ENCODE results near the gene TACC2. TPM values are rescaled to one million over a fixed set of nuclear protein-coding genes. Genes with fewer than 3 reads are reported as not detected.

TACC2 gene
- total RNA-seq, 1 donor from 2014 or later: not detected

DNA sequence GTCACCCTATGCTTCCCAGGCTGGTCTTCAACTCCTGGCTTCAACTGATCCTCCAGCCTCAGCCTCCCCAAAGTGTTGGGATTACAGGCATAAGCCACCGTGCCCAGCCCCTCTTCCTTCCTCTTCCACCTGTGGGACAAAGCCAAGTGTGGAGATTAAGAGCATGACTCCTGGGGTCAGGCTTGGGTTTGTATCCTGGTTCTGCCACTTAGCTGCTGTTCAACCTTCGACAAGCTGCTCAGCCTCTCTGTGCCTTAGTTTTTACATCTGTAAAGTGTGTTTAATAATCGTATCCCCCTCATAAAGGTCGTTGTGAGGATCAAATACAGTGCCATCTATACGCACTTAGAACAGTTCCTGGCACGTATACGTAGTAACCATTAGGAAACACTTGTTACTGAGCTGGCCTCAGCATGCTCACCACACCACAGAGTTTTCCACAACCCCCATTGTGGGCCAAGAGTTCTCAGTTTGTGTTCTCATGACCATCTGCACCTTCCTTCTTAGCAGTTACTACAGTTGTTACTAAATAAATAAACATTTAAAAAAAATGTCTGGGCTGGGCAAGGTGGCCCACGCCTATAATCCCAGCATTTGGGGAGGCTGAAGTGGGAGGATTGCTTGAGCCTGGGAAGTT, 141.6 kb downstream of the TACC2 start:
- TF ChIP-seq, protein P1, sequence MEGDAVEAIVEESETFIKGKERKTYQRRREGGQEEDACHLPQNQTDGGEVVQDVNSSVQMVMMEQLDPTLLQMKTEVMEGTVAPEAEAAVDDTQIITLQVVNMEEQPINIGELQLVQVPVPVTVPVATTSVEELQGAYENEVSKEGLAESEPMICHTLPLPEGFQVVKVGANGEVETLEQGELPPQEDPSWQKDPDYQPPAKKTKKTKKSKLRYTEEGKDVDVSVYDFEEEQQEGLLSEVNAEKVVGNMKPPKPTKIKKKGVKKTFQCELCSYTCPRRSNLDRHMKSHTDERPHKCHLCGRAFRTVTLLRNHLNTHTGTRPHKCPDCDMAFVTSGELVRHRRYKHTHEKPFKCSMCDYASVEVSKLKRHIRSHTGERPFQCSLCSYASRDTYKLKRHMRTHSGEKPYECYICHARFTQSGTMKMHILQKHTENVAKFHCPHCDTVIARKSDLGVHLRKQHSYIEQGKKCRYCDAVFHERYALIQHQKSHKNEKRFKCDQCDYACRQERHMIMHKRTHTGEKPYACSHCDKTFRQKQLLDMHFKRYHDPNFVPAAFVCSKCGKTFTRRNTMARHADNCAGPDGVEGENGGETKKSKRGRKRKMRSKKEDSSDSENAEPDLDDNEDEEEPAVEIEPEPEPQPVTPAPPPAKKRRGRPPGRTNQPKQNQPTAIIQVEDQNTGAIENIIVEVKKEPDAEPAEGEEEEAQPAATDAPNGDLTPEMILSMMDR (IDR thresholded peaks at IDR 0.05): no peak
- H3K4me1 Mint-ChIP-seq: peaks cover 8% of the 10 kb centered on the region
- ChIA-PET POLR2A (no interaction called here), CTCF (no interaction called here)
- DNase-seq (no peak), ATAC-seq (ENCODE audit: low read depth) (no peak)
- intact Hi-C loops (cut with micrococcal nuclease): no loop called here
- peaks cover 11% of the 10 kb centered on the region for H3K27me3 Mint-ChIP-seq
- H3K9me3 Mint-ChIP-seq: no peaks in the 10 kb centered on the region
- H3K36me3 Mint-ChIP-seq (ENCODE audit: low read depth): no peaks in the 10 kb centered on the region
- no peak overlapping the region for H3K27ac Mint-ChIP-seq
- H3K4me3 Mint-ChIP-seq: no peak overlapping the region

DNA sequence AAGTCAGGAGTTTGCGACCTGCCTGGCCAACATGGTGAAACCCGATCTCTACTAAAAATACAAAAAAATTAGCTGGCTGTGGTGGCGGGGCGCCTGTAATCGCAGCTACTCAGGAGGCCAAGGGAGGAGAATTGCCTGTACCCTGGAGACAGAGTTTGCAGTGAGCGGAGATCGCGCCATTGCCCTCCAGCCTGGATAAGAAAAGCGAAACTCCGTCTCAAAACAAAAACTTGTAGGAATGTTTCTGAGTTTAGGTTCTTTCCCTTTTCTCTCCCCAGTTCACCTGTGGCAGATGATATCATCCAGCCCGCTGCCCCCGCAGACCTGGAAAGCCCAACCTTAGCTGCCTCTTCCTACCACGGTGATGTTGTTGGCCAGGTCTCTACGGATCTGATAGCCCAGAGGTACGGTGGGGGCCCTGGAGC, 143.4 kb downstream of the TACC2 start:
- intact Hi-C loops (cut with micrococcal nuclease): no loop called here
- ChIA-PET POLR2A (no interaction called here), CTCF (no interaction called here)
- Mint-ChIP-seq H3K27ac (no peak overlapping the region), H3K9me3 (no peaks in the 10 kb centered on the region), H3K27me3 (peaks cover 11% of the 10 kb centered on the region), H3K4me3 (no peak overlapping the region), H3K36me3 (ENCODE audit: low read depth) (no peaks in the 10 kb centered on the region), H3K4me1 (peaks cover 8% of the 10 kb centered on the region)
- no peak for DNase-seq
- TF ChIP-seq, protein P1 (IDR thresholded peaks at IDR 0.05): no peak
- no peak for ATAC-seq (ENCODE audit: low read depth)

DNA sequence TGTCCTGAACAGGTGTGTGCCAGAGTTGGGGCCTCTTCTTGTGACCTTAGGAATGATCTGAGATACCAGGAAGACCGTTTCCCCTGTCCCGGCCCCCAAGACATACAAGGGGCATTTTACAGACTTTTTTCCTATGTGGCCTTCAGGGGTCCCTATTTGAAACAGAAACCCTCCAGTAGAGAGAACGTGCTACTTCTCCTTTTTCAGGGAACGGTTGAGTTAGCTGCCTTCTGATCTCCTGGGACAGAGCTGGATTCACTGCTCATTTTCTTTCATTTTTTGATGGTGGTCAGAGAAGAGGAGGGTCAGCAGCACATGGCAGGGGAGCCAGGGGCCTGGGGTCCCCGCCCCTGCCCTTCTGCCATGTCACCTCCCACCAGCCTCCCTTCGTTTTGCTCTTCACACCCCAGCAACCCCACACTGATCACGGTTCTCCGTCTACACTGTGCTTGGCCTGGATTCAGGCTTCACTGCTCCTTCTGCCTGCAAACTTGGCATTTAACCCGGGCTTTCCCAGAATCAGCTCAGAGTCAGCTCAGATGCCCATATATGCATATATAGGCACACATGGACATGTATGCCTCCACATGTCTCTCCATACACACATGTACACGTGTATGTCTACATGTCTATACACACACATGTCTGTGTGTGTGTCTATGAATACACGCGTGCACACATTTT, 144.1 kb downstream of the TACC2 start:
- ChIA-PET POLR2A (no interaction called here), CTCF (no interaction called here)
- ATAC-seq (ENCODE audit: low read depth): no peak
- no peaks in the 10 kb centered on the region for H3K36me3 Mint-ChIP-seq (ENCODE audit: low read depth)
- no peak overlapping the region for H3K4me3 Mint-ChIP-seq
- DNase-seq: no peak
- H3K4me1 Mint-ChIP-seq: peaks cover 8% of the 10 kb centered on the region
- TF ChIP-seq, protein P1 (IDR thresholded peaks at IDR 0.05): no peak
- no peak overlapping the region for H3K27ac Mint-ChIP-seq
- no peaks in the 10 kb centered on the region for H3K9me3 Mint-ChIP-seq
- peaks cover 14% of the 10 kb centered on the region for H3K27me3 Mint-ChIP-seq
- intact Hi-C loops (cut with micrococcal nuclease): no loop called here

DNA sequence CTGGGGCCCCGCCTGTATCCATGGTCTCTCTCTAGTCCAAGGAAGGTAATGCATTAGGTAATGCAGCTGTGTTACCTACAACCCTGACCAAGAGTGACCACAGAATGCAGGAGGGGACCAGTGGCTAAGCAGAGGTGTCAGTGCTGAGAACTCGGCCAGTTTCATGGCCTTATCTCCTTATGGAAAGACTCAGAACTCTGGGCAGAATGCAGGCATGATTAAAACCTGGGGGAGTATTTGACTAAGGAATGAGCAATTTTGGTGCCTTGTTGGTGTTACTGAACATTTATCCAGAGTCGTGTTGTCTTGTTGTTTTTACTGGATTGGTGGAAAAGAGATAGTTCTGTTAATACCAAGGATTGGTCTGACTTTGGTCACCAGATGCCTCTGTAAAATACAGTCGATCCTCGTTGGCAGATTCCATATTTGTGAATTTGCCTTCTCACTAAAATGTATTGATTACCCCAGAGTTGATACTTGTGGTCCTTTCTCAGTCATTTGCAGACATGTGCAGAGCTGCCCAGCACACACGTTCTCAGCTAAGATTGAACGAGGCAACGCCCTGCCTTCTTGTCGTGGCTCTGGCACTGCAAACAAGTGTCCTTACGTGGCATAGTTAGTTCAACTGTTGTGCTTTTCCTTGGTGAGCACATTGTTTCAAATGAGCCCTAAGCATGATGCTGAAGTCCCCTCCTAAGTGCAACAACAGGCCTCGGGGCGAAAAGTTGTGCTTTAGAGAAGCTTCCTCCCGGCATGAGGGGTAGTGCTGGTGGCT, 146.5 kb downstream of the TACC2 start:
- POLR2A ChIA-PET: no interaction called here
- ATAC-seq (ENCODE audit: low read depth) (no peak), DNase-seq (no peak)
- TF ChIP-seq, protein P1 (IDR thresholded peaks at IDR 0.05): no peak
- Mint-ChIP-seq H3K4me1 (peaks cover 8% of the 10 kb centered on the region), H3K4me3 (no peak overlapping the region), H3K27me3 (peaks cover 12% of the 10 kb centered on the region), H3K9me3 (no peaks in the 10 kb centered on the region), H3K27ac (no peak overlapping the region), H3K36me3 (ENCODE audit: low read depth) (no peaks in the 10 kb centered on the region)
- intact Hi-C loops (cut with micrococcal nuclease): no loop called here
- CTCF ChIA-PET: no interaction called here
